Neutrophil (primary cell): ENCODE measurements around the gene CD209.

ENCODE experiments used
- H3K27ac ChIP-seq: fragments of 200-600 bp; sonication (generic); 2 replicates; pipeline ENCODE4 v1.5.1; 2016; ENCODE audit warnings: mild to moderate bottlenecking, moderate library complexity
- H3K27me3 ChIP-seq: fragments of 200-600 bp; sonication (generic); 2 replicates; pipeline ENCODE4 v1.6.0; 2016; ENCODE audit warnings: mild to moderate bottlenecking
- H3K36me3 ChIP-seq: fragments of 200-600 bp; sonication (generic); 2 replicates; pipeline ENCODE4 v1.5.1; 2017
- H3K4me1 ChIP-seq, 2 experiments: fragments of 200-600 bp in 1 of 2; sonication (generic) in 1 of 2; 1 replicate in 1 of 2; 2 replicates in 1 of 2; pipeline versions ENCODE4 v1.5.1 to v1.6.1; 2013 to 2016; ENCODE audit warnings: low read depth in 1 of 2, low read length in 1 of 2, mild to moderate bottlenecking in 1 of 2, moderate library complexity in 1 of 2; ENCODE audit not compliant: control insufficient read depth in 1 of 2, insufficient read depth in 1 of 2
- H3K4me3 ChIP-seq, 2 experiments: fragments of 200-600 bp in 1 of 2; sonication (generic) in 1 of 2; 1 replicate in 1 of 2; 2 replicates in 1 of 2; pipeline ENCODE4 v1.5.1; 2013 to 2016; ENCODE audit warnings: low read depth in 1 of 2, low read length in 1 of 2, mild to moderate bottlenecking in 1 of 2, moderate library complexity in 1 of 2
- H3K9me3 ChIP-seq: fragments of 200-600 bp; sonication (generic); 2 replicates; pipeline ENCODE4 v1.5.1; 2016
- CTCF ChIP-seq: fragments of 200-600 bp; sonication (generic); IDR thresholded peaks from 2 replicates; pipeline ENCODE4 v1.5.1; 2016; ENCODE audit warnings: antibody characterized with exemption

The CD209 gene

GRCh38 chr19:7703332-7703731 lies 44.0 kb downstream of the CD209 start:
- Histone ChIP-seq H3K36me3 (no peaks in the 10 kb centered on the region), H3K4me3 (no peak overlapping the region), H3K27ac (peak overlapping the region; percentile 99), H3K9me3 (no peaks in the 10 kb centered on the region), H3K27me3 (peaks cover 4% of the 10 kb centered on the region), H3K4me1 (peaks cover 40 to 41% of the 10 kb centered on the region in 2 experiments)
- TF ChIP-seq CTCF = no peak

- H3K27me3 ChIP-seq = peaks cover 12% of the 10 kb centered on the region
- H3K4me1 ChIP-seq = peaks cover 31 to 35% of the 10 kb centered on the region in 2 experiments
- H3K27ac ChIP-seq = peak within 1 kb of the TSS; percentile 50
- no peak within 1 kb of the TSS for H3K4me3 ChIP-seq
- no peaks in the 10 kb centered on the region for H3K36me3 ChIP-seq
- no peak for TF ChIP-seq CTCF
- no peaks in the 10 kb centered on the region for H3K9me3 ChIP-seq
Observed at GRCh38 chr19:7701654-7702457, 45.5 kb downstream of the CD209 start, which contains the start of gene FCER2. Gene FCER2 (minus strand): TSS chr19:7702131. CDS start chr19:7699760, 2,371 bp downstream.

- Histone ChIP-seq H3K36me3 (no peaks in the 10 kb centered on the region), H3K4me3 (no peak overlapping the region), H3K27ac (no peak overlapping the region), H3K27me3 (peaks cover 12% of the 10 kb centered on the region), H3K9me3 (no peaks in the 10 kb centered on the region), H3K4me1 (peaks cover 24 to 28% of the 10 kb centered on the region in 2 experiments)
- TF ChIP-seq CTCF = no peak
Observed at GRCh38 chr19:7701049-7701653, 46.2 kb downstream of the CD209 start.

GRCh38 chr19:7699417-7700401 lies 47.6 kb downstream of the CD209 start:
- Histone ChIP-seq H3K9me3 (no peaks in the 10 kb centered on the region), H3K36me3 (no peaks in the 10 kb centered on the region), H3K27me3 (peaks cover 12% of the 10 kb centered on the region), H3K4me3 (no peak overlapping the region), H3K4me1 (peaks cover 9 to 13% of the 10 kb centered on the region in 2 experiments), H3K27ac (no peak overlapping the region)
- no peak for TF ChIP-seq CTCF

- Histone ChIP-seq H3K9me3 (no peaks in the 10 kb centered on the region), H3K4me3 (no peak overlapping the region), H3K27me3 (peaks cover 12% of the 10 kb centered on the region), H3K27ac (no peak overlapping the region), H3K36me3 (no peaks in the 10 kb centered on the region), H3K4me1 (peaks cover 2 to 6% of the 10 kb centered on the region in 2 experiments)
- TF ChIP-seq CTCF = no peak
Observed at GRCh38 chr19:7699003-7699402, 48.3 kb downstream of the CD209 start.
